Measurements from ENCODE around the gene ARL6.
"Not testable (repeated sequence)": the region's sequence is repeated elsewhere in the genome, so short reads cannot be mapped to it uniquely, and the experiment has no call there.

ARL6 gene

GRCh38 chr3:97821774-97822358, 57.3 kb downstream of the ARL6 start, which contains the start of gene CRYBG3:
Gene CRYBG3 (plus strand): TSS chr3:97822011. CDS start chr3:97822207, 196 bp downstream.
- DNase-seq = peak; percentile 88

- peak; percentile 81 for DNase-seq
Observed at GRCh38 chr3:97822359-97822775, 57.8 kb downstream of the ARL6 start.

GRCh38 chr3:97823046-97824004, 58.8 kb downstream of the ARL6 start:
- DNase-seq = peak; percentile 45

- DNase-seq = no peak
Observed at GRCh38 chr3:97825101-97825500, 60.5 kb downstream of the ARL6 start.

- no peak for DNase-seq
Observed at GRCh38 chr3:97827741-97828471, 63.3 kb downstream of the ARL6 start.

GRCh38 chr3:97829198-97829597, 64.6 kb downstream of the ARL6 start:
- DNase-seq = no peak

GRCh38 chr3:97830638-97831037, 66.1 kb downstream of the ARL6 start:
- no peak for DNase-seq

- no peak for DNase-seq
Observed at GRCh38 chr3:97831140-97831539, 66.6 kb downstream of the ARL6 start.

- DNase-seq = not testable (repeated sequence)
Observed at GRCh38 chr3:97833184-97833583, 68.6 kb downstream of the ARL6 start.

GRCh38 chr3:97835761-97836160, 71.2 kb downstream of the ARL6 start:
- no peak for DNase-seq

- DNase-seq = no peak
Observed at GRCh38 chr3:97838393-97838792, 73.8 kb downstream of the ARL6 start.

GRCh38 chr3:97839944-97840343, 75.4 kb downstream of the ARL6 start:
- DNase-seq = no peak

- DNase-seq = no peak
Observed at GRCh38 chr3:97841304-97841703, 76.7 kb downstream of the ARL6 start.

GRCh38 chr3:97841956-97842355, 77.4 kb downstream of the ARL6 start:
- DNase-seq = no peak

GRCh38 chr3:97848779-97849178, 84.2 kb downstream of the ARL6 start:
- no peak for DNase-seq

Data from right forelimb (tissue), 1 donor.